Measurements from ENCODE around the gene ELAVL2.

The ELAVL2 gene

GRCh38 chr9:23665635-23666034 is 160.4 kb downstream of the ELAVL2 start:
- H3K27ac ChIP-seq: no peak overlapping the region
- ChIA-PET POLR2A (ENCODE audit: low non-redundant PET) (no interaction called here), CTCF (interaction anchor here (0.6 kb wide), 1 partner anchor 114 kb away, joined by 3 read pairs; no protein-coding TSS in a partner anchor)
- no peak for DNase-seq (ENCODE audit: low spot score)
- TF ChIP-seq CTCF (conservative IDR thresholded peaks at IDR 0.05; ENCODE audit: low read depth): no peak

GRCh38 chr9:23665051-23665450 is 161.0 kb downstream of the ELAVL2 start:
- TF ChIP-seq CTCF (conservative IDR thresholded peaks at IDR 0.05; ENCODE audit: low read depth): no peak
- POLR2A ChIA-PET (ENCODE audit: low non-redundant PET): no interaction called here
- CTCF ChIA-PET: no interaction called here
- no peak for DNase-seq (ENCODE audit: low spot score)
- H3K27ac ChIP-seq: no peak overlapping the region

GRCh38 chr9:23663946-23664345 is 162.1 kb downstream of the ELAVL2 start:
- DNase-seq (ENCODE audit: low spot score): no peak
- no peak overlapping the region for H3K27ac ChIP-seq
- no peak for TF ChIP-seq CTCF (conservative IDR thresholded peaks at IDR 0.05; ENCODE audit: low read depth)
- CTCF ChIA-PET: no interaction called here
- POLR2A ChIA-PET (ENCODE audit: low non-redundant PET): no interaction called here

- no peak overlapping the region for H3K27ac ChIP-seq
- POLR2A ChIA-PET (ENCODE audit: low non-redundant PET): no interaction called here
- no peak for DNase-seq (ENCODE audit: low spot score)
- no peak for TF ChIP-seq CTCF (conservative IDR thresholded peaks at IDR 0.05; ENCODE audit: low read depth)
- CTCF ChIA-PET: no interaction called here
These were observed 162.5 kb downstream of the ELAVL2 start for GRCh38 chr9:23663536-23663935.

GRCh38 chr9:23663125-23663524 is 162.9 kb downstream of the ELAVL2 start:
- no peak for TF ChIP-seq CTCF (conservative IDR thresholded peaks at IDR 0.05; ENCODE audit: low read depth)
- CTCF ChIA-PET: no interaction called here
- DNase-seq (ENCODE audit: low spot score): no peak
- POLR2A ChIA-PET (ENCODE audit: low non-redundant PET): no interaction called here
- H3K27ac ChIP-seq: no peak overlapping the region

- CTCF ChIA-PET: no interaction called here
- no peak for DNase-seq (ENCODE audit: low spot score)
- no peak for TF ChIP-seq CTCF (conservative IDR thresholded peaks at IDR 0.05; ENCODE audit: low read depth)
- no peak overlapping the region for H3K27ac ChIP-seq
- POLR2A ChIA-PET (ENCODE audit: low non-redundant PET): no interaction called here
These were observed 163.7 kb downstream of the ELAVL2 start for GRCh38 chr9:23662320-23662719.
